HL-60 (cell line): Measurements from ENCODE around the gene CALML6.

ENCODE experiments used
- DNase-seq, 2 experiments: peaks; one replicate each; pipeline ENCODE4 v3.0.0-alpha.2; 2010 to 2020; ENCODE audit warnings: low read depth in 1 of 2, low spot score in 1 of 2
- H3K27ac ChIP-seq: fragments of 250-450 bp; sonication (Bioruptor Pico); replicated peaks from 2 replicates; pipeline ENCODE4 v1.5.1; 2020; ENCODE audit warnings: mild to moderate bottlenecking, moderate library complexity
- H3K27me3 ChIP-seq: fragments of 250-450 bp; sonication (Bioruptor Pico); 2 replicates; pipeline ENCODE4 v1.5.1; 2021; ENCODE audit warnings: mild to moderate bottlenecking, moderate library complexity; ENCODE audit not compliant: insufficient read depth, poor library complexity, severe bottlenecking
- H3K4me3 ChIP-seq: replicated peaks from 2 replicates; pipeline ENCODE4 v1.5.1; 2011; ENCODE audit warnings: mild to moderate bottlenecking, control low read depth, low read length; ENCODE audit not compliant: insufficient read depth
- CTCF ChIP-seq: IDR thresholded peaks from one replicate; pipeline ENCODE4 v1.5.1; 2011; ENCODE audit warnings: low read length, control low read depth, inconsistent platforms; ENCODE audit not compliant: insufficient read depth
- GABPA ChIP-seq: IDR thresholded peaks from 2 replicates; pipeline ENCODE4 v1.6.1; 2012; ENCODE audit warnings: low read depth
- POLR2AphosphoS5 ChIP-seq: IDR thresholded peaks from 2 replicates; pipeline ENCODE4 v1.6.1; 2012; ENCODE audit warnings: low read depth
- SPI1 ChIP-seq: IDR thresholded peaks from 2 replicates; pipeline ENCODE4 v1.6.1; 2012; ENCODE audit warnings: low read depth, mild to moderate bottlenecking, borderline replicate concordance
- TF ChIP-seq, protein P1 (sequence below): IDR thresholded peaks from 2 replicates; pipeline ENCODE4 v1.6.1; 2012; ENCODE audit warnings: low read depth; ENCODE audit not compliant: insufficient replicate concordance

CALML6 gene

GRCh38 chr1:1917304-1917976 is 2.4 kb downstream of the CALML6 start:
- Histone ChIP-seq H3K27me3 (no peaks in the 10 kb centered on the region), H3K4me3 (no peak overlapping the region), H3K27ac (no peak overlapping the region)
- DNase-seq: no peak
- TF ChIP-seq, protein P1, sequence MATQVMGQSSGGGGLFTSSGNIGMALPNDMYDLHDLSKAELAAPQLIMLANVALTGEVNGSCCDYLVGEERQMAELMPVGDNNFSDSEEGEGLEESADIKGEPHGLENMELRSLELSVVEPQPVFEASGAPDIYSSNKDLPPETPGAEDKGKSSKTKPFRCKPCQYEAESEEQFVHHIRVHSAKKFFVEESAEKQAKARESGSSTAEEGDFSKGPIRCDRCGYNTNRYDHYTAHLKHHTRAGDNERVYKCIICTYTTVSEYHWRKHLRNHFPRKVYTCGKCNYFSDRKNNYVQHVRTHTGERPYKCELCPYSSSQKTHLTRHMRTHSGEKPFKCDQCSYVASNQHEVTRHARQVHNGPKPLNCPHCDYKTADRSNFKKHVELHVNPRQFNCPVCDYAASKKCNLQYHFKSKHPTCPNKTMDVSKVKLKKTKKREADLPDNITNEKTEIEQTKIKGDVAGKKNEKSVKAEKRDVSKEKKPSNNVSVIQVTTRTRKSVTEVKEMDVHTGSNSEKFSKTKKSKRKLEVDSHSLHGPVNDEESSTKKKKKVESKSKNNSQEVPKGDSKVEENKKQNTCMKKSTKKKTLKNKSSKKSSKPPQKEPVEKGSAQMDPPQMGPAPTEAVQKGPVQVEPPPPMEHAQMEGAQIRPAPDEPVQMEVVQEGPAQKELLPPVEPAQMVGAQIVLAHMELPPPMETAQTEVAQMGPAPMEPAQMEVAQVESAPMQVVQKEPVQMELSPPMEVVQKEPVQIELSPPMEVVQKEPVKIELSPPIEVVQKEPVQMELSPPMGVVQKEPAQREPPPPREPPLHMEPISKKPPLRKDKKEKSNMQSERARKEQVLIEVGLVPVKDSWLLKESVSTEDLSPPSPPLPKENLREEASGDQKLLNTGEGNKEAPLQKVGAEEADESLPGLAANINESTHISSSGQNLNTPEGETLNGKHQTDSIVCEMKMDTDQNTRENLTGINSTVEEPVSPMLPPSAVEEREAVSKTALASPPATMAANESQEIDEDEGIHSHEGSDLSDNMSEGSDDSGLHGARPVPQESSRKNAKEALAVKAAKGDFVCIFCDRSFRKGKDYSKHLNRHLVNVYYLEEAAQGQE: no peak
- TF ChIP-seq GABPA (no peak), POLR2AphosphoS5 (no peak), CTCF (no peak), SPI1 (no peak)

DNA sequence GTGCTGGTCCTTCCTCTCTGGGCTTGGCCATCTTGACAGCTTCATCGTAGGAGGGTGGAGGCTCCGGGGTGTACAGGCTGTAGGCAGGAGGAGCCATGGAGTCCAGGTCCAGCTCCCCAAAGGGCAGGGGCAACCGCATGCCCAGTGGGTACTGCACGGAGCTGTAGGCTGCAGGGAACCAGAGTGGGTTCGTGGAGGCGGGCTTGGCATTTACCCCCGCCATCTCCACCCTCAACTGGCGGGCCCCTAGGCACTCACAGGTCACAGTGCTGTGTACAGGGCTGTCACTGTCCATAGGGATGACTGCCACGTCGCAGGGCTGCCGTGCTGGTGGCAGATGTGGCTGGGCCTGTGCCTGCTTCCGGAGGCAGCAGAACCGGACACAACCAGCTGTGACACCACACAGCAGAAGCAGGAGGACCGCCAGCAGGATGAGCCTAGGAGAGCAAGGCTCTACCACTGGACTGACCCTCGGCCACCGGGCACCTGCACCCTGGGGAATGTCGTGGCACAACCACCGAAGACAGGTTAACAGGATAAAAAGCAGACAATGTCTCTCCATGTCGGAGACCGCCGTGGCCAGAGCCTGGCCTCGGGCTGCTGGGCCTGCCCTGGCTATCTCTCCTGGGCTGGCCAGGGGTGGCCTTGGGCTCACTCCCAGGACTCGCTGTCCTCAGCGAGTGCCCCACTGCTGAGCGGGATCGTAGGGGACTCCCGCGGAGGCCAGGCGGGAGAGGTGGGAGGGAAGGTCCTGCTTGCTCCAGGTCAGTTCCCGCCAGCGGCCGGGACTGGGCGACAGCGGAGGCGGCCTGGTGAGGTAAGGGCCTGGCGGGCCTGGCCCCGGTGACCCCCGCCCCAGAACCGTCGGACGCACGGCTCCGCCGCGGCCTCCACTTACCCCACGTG is 3.2 kb downstream of the CALML6 start:
- TF ChIP-seq, protein P1: no peak
- no peak for TF ChIP-seq GABPA
- no peaks in the 10 kb centered on the region for H3K27me3 ChIP-seq
- no peak for DNase-seq
- H3K27ac ChIP-seq: no peak overlapping the region
- H3K4me3 ChIP-seq: peak overlapping the region; percentile 56

DNA sequence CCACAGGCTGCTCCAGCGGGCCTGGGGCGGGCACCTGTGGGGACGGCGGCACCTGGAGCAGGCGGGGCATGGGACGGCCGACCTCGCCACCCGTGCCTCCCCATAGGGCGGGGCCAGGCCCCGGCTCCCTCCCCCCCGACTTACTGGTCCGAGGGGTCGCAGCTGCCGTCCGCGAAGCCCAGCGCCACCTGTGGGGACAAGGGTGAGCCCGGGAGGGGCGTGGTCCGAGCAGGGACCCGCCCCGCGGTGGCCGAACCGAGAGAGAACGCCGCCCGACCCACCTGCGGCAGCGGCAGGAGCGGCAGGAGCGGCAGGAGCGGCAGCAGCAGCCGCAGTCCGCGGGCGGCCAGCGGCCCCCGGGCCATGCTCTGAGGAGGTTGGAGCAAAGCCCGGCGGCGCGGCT is 3.8 kb downstream of the CALML6 start, which contains the start of gene TMEM52:
Gene TMEM52, minus strand, starts transcription at position 379 of the 403 bp plus-strand sequence. Its CDS starts 14 bp downstream, at position 365.
- H3K27ac ChIP-seq: no peak within 1 kb of the TSS
- TF ChIP-seq GABPA (no peak), POLR2AphosphoS5 (no peak), SPI1 (no peak), CTCF (no peak)
- TF ChIP-seq, protein P1: no peak
- peak within 1 kb of the TSS; percentile 56 for H3K4me3 ChIP-seq
- H3K27me3 ChIP-seq: no peaks in the 10 kb centered on the region
- no peak for DNase-seq
